Activated CD8-positive, alpha-beta memory T cell treated with anti-CD3 and anti-CD28 coated beads, Interleukin-2, amount 50 U/mL, for 24 hours (primary cell): ENCODE measurements around the gene DYNLT1.

ENCODE experiments used
- DNase-seq: peaks from one replicate; pipeline ENCODE4 v3.0.0-alpha.2; 2020; ENCODE audit errors: extremely low read depth

Gene DYNLT1

DNA sequence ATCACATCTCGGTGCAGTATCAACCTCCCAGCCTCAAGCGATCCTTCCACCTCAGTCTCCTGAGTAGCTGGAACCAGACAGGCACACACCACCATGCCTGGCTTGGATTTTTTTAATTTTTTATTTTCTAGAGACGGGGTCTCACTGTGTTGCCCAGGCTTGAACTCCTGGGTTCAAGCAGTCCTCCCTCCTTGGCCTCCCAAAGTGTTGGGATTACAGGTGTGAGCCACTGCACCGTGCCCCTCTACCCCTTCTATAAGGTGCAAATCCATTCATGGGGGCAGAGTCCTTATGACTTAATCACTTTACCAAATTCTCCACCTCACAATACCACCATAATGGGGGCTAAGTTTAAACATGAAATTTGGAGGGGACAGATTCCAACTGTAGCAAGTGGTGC lies 47.0 kb downstream of the DYNLT1 start:
- no peak for DNase-seq

DNA sequence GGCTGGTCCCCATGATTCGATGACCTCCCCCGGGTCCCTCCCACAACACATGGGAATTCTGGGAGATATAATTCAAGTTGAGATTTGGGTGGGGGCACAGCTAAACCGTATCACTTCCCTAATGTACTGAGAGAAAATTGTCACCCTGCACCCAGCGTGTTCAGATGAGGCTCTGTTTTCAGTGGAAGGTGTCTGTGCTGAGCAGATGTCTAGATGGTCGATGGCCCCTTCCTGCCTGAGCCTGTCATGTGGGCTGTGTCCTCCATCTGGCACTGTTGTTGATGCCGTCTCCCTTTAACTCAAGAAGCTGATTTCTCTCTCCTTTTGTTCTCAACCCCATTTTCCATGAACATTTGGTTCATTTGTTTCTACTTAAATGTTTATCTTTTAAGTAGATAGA lies 47.7 kb downstream of the DYNLT1 start:
- no peak for DNase-seq

DNA sequence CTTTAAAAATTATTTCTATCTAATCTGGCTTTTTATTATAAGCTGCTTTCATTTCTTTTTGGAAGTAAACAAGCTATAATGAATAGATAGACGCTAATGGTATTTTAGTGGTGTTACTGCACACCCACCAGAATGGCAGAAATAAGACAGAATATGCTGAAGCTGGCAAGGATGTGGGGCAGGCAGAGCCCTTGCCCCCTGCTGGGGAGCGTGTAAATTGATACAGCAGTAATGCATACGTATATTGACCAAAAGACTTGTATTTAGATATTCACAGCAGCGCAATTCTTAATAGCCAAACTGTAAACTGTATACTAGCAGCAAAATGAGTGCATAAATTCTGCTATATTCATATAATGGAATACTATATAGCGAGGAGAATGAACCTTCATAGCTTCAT lies 49.3 kb downstream of the DYNLT1 start:
- DNase-seq = no peak

DNA sequence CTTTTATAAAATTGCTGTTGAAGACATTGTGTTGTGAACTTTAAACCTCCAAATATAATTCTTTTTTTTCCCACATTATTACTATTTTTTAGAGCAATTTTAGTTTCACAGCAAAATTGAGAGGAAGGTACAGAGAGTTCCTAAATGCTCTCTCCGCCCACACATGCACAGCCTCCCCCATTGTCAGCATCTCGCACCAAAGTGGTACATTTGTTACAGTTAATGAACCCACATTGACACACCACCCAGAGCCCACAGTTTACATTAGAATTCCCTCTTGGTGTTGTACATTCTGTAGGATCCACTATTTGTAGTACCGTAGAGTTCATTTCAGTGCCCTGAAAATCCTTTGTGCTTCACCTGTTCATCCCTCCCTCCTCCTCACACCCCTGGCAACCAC lies 50.9 kb downstream of the DYNLT1 start:
- no peak for DNase-seq

DNA sequence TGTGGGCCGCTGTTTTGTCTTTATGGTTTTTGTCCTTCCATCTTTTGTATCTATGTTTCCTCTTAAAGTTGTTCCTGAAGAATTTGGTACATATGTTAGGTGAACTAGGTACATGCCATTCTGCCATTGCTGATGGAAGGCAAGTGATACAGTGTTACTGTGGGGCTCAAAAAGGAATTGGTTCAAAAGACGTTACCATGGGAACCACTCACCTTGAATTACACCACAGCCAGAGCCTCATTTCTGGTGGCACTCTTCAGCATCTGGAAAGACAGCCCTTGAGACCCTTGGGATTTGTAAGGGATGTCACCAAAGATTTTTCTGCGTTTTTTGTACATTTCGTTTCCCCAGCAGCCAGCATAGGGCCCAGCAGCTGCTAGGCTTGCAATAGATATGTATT lies 52.7 kb downstream of the DYNLT1 start:
- DNase-seq = no peak

DNA sequence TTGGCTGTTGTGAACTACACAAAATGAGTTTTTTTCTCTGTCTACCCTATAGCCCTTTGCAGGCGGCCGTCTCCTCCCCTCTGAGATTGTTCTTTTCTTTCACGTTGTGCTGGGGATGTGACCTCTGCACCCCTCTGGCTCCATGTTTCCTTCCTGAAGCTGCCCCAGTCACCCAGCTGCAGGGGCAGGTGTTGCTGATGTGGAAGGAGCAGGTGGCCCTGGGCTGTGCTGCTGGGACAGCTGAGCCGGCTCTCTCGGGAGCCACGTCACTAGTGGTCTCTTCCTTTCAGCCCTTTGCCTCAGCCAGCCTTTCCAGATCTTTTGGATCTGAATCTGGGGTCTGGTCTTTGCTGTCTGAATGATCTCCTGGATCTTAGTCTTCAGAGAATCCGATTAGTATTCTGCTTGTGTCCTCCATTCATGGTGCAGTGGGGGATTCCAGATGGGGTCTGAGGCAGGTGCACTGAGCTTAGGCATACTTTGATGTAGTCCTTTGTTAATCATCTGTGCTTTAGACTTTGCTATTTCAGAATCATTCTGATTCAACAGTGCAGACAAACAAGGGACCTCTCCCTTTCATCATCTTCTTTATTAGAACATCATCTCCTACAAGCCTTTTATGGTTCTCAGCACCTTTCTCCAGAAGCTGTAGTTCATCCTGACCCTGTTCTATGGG lies 53.3 kb downstream of the DYNLT1 start:
- no peak for DNase-seq

DNA sequence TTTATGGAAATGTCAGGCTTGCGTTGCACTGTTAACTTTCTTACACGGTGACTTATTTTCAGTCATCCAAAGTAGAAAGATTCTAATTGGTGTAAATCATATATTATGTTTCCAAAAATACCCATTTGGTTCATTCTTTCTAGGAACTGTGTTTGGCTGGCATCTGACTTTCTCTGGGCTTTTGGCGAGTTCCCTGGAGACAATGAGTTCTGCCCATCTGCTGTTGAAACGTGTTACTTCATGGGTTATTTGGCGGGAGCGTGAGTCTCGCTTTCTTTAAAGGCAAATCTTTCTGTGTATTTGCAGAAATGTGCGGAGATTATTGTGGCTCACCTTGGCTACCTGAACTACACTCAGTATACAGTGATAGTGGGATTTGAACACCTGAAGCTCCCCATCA lies 55.2 kb downstream of the DYNLT1 start:
- no peak for DNase-seq

DNA sequence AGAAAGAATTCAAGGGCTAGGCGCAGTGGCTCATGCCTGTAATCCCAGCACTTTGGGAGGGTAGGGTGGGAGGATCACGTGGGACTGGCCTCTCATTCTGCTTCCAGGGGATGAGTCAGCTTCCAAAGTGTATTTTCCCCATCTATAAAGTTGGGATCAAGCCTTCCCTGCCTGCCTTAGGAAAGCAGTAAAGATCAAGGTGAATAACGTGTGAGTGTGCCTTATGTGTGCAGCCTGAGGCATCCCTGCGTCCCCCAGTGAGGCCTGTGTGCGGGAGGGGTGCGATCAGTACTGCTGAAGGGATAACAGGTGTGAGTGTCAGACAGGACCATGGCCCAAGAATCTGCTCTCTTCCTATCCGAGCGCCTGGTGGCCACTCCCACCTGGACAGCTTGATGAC lies 57.9 kb downstream of the DYNLT1 start:
- no peak for DNase-seq
